Small intestine (tissue), 7 donors: Measurements from ENCODE around the gene NHLH1. TPM values are rescaled to one million over a fixed set of nuclear protein-coding genes. Genes with fewer than 3 reads are reported as not detected.

Source experiments
- DNase-seq, 2 donors: peaks; one replicate each; pipeline versions ENCODE4 v3.0.0 to v3.0.0-alpha.2; 2013
- FAIRE-seq: peaks from 2 replicates; lab custom pipeline; 2012; peaks lifted over from hg19 to GRCh38; lab: Jason Lieb, UNC
- H3K27ac ChIP-seq, 3 donors: one replicate each; pipeline ENCODE4 v1.5.1; 2013; ENCODE audit warnings: low read length in 2 of 3, mild to moderate bottlenecking in 2 of 3, control low read depth in 1 of 3, inconsistent platforms in 1 of 3, low read depth in 1 of 3, moderate library complexity in 1 of 3
- H3K27me3 ChIP-seq, 3 donors: one replicate each; pipeline ENCODE4 v1.6.1; 2013; ENCODE audit warnings: low read length in 3 of 3, inconsistent platforms in 1 of 3; ENCODE audit not compliant: control insufficient read depth in 3 of 3, insufficient read depth in 3 of 3
- H3K36me3 ChIP-seq, 3 donors: one replicate each; pipeline ENCODE4 v1.6.1; 2013; ENCODE audit warnings: low read length in 3 of 3, inconsistent platforms in 1 of 3, low read depth in 1 of 3, mild to moderate bottlenecking in 1 of 3, moderate library complexity in 1 of 3; ENCODE audit not compliant: control insufficient read depth in 3 of 3, insufficient read depth in 2 of 3
- H3K4me1 ChIP-seq, 3 donors: one replicate each; pipeline ENCODE4 v1.6.1; 2013; ENCODE audit warnings: low read length in 2 of 3, inconsistent platforms in 1 of 3, low read depth in 1 of 3, mild to moderate bottlenecking in 1 of 3, moderate library complexity in 1 of 3; ENCODE audit not compliant: control insufficient read depth in 3 of 3, insufficient read depth in 2 of 3
- H3K4me3 ChIP-seq, 3 donors: one replicate each; pipeline ENCODE4 v1.5.1; 2013; ENCODE audit warnings: low read length in 3 of 3, control low read depth in 1 of 3, inconsistent platforms in 1 of 3, low read depth in 1 of 3, mild to moderate bottlenecking in 1 of 3, moderate library complexity in 1 of 3
- H3K9me3 ChIP-seq, 2 donors: one replicate each; pipeline ENCODE4 v1.6.1; 2013; ENCODE audit warnings: low read depth in 1 of 2, low read length in 1 of 2; ENCODE audit not compliant: control insufficient read depth in 2 of 2, insufficient read depth in 1 of 2
- WGBS, 3 donors: extraction: QIAGEN DNeasy Blood & Tissue Kit; methylation state at CpG; one replicate each; pipeline ENCODE4 v1.1.7; 2013; 5-methylcytosine and 5-hydroxymethylcytosine counted together
- polyA plus RNA-seq, 4 donors: library from polyadenylated mRNA; stranded (reverse) in 3 of 4; unstranded in 1 of 4; fragments of 200-250 nt in 3 of 4; fragments of 120-200 nt in 1 of 4; gene quantifications; one replicate each; pipeline versions ENCODE4 v1.2.1 to v1.2.3, GENCODE V29; 2013
- donor health status: healthy with polysubstance abuse.
- donor health status: control.
- donor health status: control.
- donor health status: Bipolar disorder and iron deficiency.
- donor health status: healthy.

Gene NHLH1
- polyA plus RNA-seq, 4 donors = 0.15 to 0.67 (median 0.37) TPM

DNA sequence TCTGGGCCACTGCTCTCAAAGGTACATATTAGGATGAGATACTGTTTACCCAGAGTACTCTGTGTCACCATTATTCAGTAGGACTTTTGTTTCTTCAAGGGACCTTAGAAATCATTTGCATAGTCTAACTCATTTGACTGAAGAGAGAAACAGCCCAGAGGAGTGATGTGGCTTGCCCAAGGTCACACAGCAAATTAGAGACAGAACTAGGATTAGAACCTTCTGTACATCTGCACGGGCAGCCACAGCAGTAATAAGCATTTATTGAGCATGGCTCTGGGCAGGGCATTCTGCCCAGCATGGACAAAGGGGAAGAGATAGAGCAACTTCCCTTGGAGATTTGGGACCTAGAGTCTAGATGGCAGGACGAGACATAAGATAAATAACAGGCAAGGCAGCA is 5.7 kb upstream of the NHLH1 start:
- no peak overlapping the region for H3K27ac ChIP-seq
- no peaks in the 10 kb centered on the region for H3K27me3 ChIP-seq
- H3K4me1 ChIP-seq = no peaks in the 10 kb centered on the region
- no peaks in the 10 kb centered on the region for H3K9me3 ChIP-seq
- H3K36me3 ChIP-seq = peaks cover 13 to 39% (median 23%) of the 10 kb centered on the region in 3 donors
- 67 to 84% (median 78%) methylated on average over 2 of the region's 2 CpGs for WGBS, 3 donors
- DNase-seq (no peak), FAIRE-seq (no peak)
- H3K4me3 ChIP-seq = no peak overlapping the region

DNA sequence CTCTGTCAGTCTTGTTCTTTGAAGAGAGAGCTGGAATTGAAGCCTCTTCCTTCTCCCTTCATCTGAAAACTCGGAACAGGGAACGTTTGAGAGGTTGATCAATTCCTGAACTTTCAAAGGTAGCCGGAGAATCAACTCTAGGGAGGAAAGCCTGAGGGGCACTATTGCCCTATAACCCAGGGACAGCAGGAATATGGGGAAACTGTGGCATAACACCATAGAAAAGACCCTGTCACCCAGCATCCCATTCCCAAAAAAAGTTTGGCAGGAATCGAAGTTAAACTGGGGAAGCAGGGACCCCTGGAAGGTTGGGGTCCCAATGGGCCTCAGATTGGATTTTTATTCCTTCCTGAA is 5.1 kb upstream of the NHLH1 start:
- no peaks in the 10 kb centered on the region for H3K27me3 ChIP-seq
- DNase-seq = no peak
- no peak overlapping the region for H3K4me3 ChIP-seq
- no peaks in the 10 kb centered on the region for H3K4me1 ChIP-seq
- WGBS, 3 donors = 81 to 89% (median 88%) methylated on average over 4 of the region's 4 CpGs
- no peak overlapping the region for H3K27ac ChIP-seq
- no peaks in the 10 kb centered on the region for H3K9me3 ChIP-seq
- peaks cover 8 to 34% (median 17%) of the 10 kb centered on the region in 3 donors for H3K36me3 ChIP-seq
- no peak for FAIRE-seq

DNA sequence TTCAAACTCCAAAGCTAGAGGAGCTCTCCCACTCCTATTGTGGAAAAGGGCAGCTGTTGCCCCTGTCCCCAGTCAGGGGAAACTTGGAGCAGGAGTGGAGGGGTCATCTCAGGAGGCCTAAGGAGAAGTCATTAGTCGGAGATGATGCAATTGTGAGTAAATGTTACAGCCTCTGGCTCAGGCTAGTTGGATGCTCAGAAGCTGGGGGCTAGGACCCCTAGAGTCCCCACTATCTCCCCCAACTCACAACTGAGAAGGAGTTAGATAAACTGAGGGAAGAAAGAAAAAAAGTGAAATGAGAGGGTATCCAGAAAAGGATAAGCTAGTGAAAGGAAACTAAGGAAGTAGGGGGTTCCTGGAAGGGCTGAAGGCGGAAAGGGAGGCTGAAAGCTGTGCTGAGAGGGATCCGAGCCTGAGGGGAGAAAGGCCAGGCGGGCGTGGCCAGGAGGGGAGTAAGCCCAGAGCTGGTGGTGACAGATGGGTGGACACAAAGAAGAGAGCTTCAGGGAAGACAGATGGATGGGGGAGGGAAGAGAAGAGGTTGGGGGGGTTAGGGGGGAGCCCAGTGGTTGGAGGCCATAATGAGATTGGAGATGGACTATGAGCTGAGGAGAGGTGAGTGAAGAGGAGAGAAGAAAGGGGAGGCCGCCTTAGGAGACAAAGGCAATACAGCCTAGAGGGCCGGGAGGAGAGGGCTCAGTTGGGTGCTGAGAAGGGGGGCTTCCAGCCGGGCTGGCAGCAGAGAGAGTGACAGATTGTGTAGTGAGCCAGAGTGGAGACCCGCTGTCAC is 4.5 kb upstream of the NHLH1 start:
- peaks cover 7 to 28% (median 17%) of the 10 kb centered on the region in 3 donors for H3K36me3 ChIP-seq
- no peak overlapping the region for H3K4me3 ChIP-seq
- DNase-seq = no peak
- WGBS, 3 donors = 75 to 77% (median 75%) methylated on average over 9 of the region's 9 CpGs
- no peak overlapping the region for H3K27ac ChIP-seq
- no peak for FAIRE-seq
- H3K27me3 ChIP-seq = no peaks in the 10 kb centered on the region
- no peaks in the 10 kb centered on the region for H3K4me1 ChIP-seq
- H3K9me3 ChIP-seq = no peaks in the 10 kb centered on the region

DNA sequence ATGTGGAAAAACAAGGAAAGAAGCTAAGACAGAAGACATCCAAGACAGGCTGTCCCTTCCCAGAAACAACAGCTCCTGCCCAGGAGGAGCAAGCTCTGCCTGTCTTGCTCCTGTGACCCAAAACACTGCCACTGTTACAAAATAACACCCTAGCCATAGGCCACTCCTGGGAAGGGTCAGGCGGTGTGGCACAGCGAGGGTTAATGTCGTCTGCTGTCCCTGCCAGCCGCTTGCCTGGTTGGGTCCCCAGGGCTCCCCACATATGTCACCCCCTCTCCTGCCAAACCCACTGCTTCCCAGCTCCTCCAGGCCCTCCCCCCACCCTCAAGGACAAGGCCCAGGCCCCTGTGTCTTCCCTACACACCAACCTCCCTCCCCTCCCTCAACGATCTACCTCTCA is 3.9 kb upstream of the NHLH1 start:
- no peak overlapping the region for H3K4me3 ChIP-seq
- H3K36me3 ChIP-seq = peaks cover 6 to 22% (median 12%) of the 10 kb centered on the region in 3 donors
- H3K27ac ChIP-seq = no peak overlapping the region
- no peaks in the 10 kb centered on the region for H3K9me3 ChIP-seq
- peaks cover 0 to under 1% (median 0%) of the 10 kb centered on the region in 3 donors for H3K27me3 ChIP-seq
- FAIRE-seq (no peak), DNase-seq (no peak)
- no peaks in the 10 kb centered on the region for H3K4me1 ChIP-seq
- WGBS, 3 donors = 45 to 59% (median 47%) methylated on average over 3 to 5 of the region's 5 CpGs

DNA sequence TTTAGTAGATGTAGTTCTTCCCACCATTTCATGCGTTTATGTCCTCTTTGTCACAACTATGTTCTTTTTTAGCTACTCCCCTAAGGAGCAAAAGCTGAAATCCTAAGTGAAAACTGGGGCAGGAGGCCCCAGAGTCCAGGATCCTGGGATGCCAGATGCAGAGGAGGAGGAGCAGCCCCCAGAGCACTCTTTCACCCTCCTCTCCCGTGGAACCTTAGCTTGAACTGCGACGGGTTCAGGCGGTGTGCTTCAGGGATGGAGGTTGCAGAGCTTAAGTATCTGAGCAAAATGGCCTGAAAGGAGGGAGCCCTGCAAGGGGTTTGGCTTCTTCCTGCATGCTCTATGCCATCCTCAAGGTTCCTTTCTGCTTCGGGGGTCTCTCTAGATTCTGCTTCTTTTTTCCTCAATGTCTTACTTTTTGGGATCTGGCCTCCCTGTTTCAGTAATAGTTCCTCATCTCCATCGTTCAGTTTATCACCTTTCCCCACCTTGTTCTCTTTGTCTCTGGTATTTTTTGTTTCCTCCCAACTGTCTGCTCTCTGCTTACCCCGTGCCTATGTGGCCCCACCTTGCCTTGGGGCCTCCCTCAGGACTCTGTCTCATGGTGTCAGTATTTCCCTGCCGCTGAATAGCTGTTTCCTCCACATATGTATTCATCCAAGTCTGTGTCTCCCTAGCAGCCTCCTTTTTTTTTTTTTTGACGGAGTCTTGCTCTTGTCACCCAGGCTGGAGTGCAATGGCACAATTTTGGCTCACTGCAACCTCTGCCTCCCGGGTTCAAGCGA is 2.7 kb upstream of the NHLH1 start:
- DNase-seq = no peak
- peaks cover 0 to 4% (median 0%) of the 10 kb centered on the region in 3 donors for H3K27me3 ChIP-seq
- H3K36me3 ChIP-seq = peaks cover 0 to 15% (median 8%) of the 10 kb centered on the region in 3 donors
- no peak overlapping the region for H3K27ac ChIP-seq
- no peaks in the 10 kb centered on the region for H3K4me1 ChIP-seq
- H3K9me3 ChIP-seq = no peaks in the 10 kb centered on the region
- 76 to 77% (median 76%) methylated on average over 12 of the region's 12 CpGs for WGBS, 3 donors
- FAIRE-seq = no peak
- no peak overlapping the region for H3K4me3 ChIP-seq

DNA sequence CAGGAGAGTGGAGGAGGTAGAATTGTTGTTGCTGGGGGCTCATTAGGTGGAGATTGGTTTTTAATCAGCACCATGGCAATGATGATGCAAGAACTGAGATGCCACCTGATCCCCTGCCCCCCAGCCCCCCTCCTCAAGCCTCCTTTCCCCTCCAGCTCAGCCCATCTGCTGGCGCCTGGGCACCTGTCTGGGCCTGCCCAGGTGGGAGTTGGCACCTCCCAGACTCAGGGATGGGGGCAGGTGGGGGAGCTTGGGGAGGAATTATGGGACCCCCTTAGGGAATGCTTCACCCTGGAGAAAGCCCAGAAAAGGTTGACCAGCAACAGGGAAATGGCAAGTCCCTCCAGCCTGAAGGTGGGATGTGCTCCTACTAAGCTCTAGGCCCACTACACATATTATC is 1.5 kb upstream of the NHLH1 start:
- Histone ChIP-seq H3K4me3 (no peak overlapping the region), H3K27ac (no peak overlapping the region), H3K9me3 (no peaks in the 10 kb centered on the region), H3K4me1 (no peaks in the 10 kb centered on the region), H3K36me3 (peaks cover 0 to 7% (median 2%) of the 10 kb centered on the region in 3 donors), H3K27me3 (peaks cover 0 to 4% (median 0%) of the 10 kb centered on the region in 3 donors)
- DNase-seq (no peak), FAIRE-seq (no peak)
- 89 to 100% (median 93%) methylated on average over 1 of the region's 1 CpG for WGBS, 3 donors

DNA sequence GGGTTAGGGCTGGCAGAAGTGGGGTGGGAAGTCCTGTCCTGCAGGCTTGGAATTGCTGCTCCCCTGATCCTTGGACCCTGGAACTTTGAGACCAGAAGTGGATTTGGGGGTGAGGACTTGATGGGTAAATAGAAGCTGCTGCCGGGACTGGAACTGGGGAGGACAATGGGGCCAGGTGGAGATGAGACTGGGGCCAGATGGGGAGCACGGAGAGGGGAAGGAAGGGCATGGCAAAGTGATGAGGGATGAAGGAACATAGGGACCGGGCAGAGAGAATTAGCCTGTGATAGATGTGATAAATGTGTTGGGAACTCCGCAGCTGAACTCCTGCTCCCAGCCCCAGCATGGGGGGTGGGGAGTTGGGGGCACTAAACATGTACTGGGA is 637 bp downstream of the NHLH1 start:
- H3K36me3 ChIP-seq = no peaks in the 10 kb centered on the region

DNA sequence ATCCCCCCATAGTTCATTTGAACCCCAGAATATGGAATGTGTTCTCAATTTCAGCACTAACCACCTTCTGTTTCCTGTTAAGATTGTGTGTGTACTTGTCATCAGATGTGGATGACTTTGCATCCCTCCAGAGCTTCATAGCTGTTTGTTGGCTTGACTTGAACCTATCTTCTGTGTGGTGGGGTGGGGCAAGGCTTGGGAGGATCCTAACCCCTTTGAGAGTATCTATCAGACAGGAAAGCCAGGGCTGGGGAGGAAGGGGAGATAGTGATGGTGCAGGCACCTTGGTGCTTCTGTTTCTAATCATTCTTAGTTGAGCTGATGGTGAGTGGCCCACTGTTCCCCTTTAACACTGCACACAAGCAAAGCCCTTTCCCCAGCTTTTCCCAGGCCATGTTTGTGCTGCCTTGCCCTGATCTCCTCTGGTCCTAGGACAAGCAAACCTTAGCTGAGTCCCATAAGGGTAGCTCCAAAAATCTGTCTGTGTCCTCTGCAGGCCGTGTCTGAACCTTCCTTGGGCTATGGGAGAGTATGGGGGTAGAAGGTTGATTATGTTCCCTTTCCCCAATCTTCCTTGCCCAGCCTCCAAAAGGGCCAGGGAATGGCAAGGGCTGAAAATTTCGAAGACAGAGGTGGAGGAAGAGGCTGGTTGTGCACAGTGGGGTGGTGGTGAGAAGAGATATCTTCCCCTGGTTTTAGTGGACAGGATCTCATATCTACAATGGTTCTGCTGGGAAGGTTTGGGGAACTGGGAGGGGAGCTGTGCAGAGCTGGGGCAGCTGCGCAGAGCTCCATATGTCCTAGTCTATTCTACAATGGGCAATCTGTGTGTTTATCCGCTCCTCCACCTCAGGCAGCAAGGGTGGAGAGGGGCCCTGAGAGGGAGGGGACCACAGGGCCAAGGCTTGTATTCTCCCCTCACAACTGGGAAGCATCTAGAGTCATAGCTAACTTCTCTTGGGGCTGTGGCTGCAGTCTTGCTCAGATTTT is 1.4 kb downstream of the NHLH1 start:
- no peaks in the 10 kb centered on the region for H3K4me1 ChIP-seq
- no peak overlapping the region for H3K27ac ChIP-seq
- peaks cover 0 to 4% (median 0%) of the 10 kb centered on the region in 3 donors for H3K27me3 ChIP-seq
- WGBS, 3 donors = 81 to 90% (median 83%) methylated on average over 4 of the region's 4 CpGs
- H3K9me3 ChIP-seq = no peaks in the 10 kb centered on the region
- DNase-seq (no peak), FAIRE-seq (no peak)
- H3K36me3 ChIP-seq = no peaks in the 10 kb centered on the region
- H3K4me3 ChIP-seq = no peak overlapping the region

More for the DNA sequence above, 637 bp downstream of the NHLH1 start:
- 34 to 41% (median 34%) methylated on average over 4 of the region's 4 CpGs for WGBS, 3 donors
- Histone ChIP-seq H3K4me3 (no peak overlapping the region), H3K4me1 (no peaks in the 10 kb centered on the region), H3K27me3 (peaks cover 0 to 4% (median 0%) of the 10 kb centered on the region in 3 donors), H3K9me3 (no peaks in the 10 kb centered on the region), H3K27ac (no peak overlapping the region)
- DNase-seq (no peak), FAIRE-seq (no peak)
